Gastrocnemius medialis (tissue), 4 donors: ENCODE data around the gene OR5A1. TPM values are rescaled to one million over a fixed set of nuclear protein-coding genes. Genes with fewer than 3 reads are reported as not detected.
A peak's percentile ranks its signal among the peaks of the same experiment; 100 is the strongest.
"Not testable (repeated sequence)": the region's sequence is repeated elsewhere in the genome, so short reads cannot be mapped to it uniquely, and the experiment has no call there.

ENCODE experiments used
- ATAC-seq, 2 donors: fragments of 150-250 bp; one replicate each; pipeline ENCODE4 v1.9.1; 2016
- DNase-seq, 2 donors: peaks; one replicate each; pipeline ENCODE4 v3.0.0-alpha.2; 2019
- H3K27ac ChIP-seq, 4 donors: fragments of 200-600 bp; sonication (generic); 1 replicate in 1 of 4; 2 replicates in 3 of 4; pipeline ENCODE4 v1.5.1; 2016 to 2018; ENCODE audit warnings: mild to moderate bottlenecking in 2 of 4, moderate library complexity in 1 of 4
- H3K27me3 ChIP-seq, 3 donors: fragments of 200-600 bp; sonication (generic) in 2 of 3; 1 replicate in 1 of 3; 2 replicates in 2 of 3; pipeline versions ENCODE4 v1.5.1 to v1.6.0; 2016 to 2019; ENCODE audit warnings: mild to moderate bottlenecking in 1 of 3, moderate library complexity in 1 of 3
- H3K36me3 ChIP-seq, 2 donors: fragments of 200-600 bp; sonication (generic) in 1 of 2; one replicate each; pipeline ENCODE4 v1.5.1; 2017 to 2018
- H3K4me1 ChIP-seq, 2 donors: fragments of 200-600 bp; sonication (generic) in 1 of 2; one replicate each; pipeline ENCODE4 v1.5.1; 2016 to 2017; ENCODE audit warnings: mild to moderate bottlenecking in 2 of 2
- H3K4me3 ChIP-seq, 4 donors: fragments of 200-600 bp; sonication (generic) in 3 of 4; 1 replicate in 1 of 4; 2 replicates in 3 of 4; pipeline ENCODE4 v1.5.1; 2016 to 2019; ENCODE audit warnings: mild to moderate bottlenecking in 2 of 4
- H3K9me3 ChIP-seq, 3 donors: fragments of 200-600 bp; sonication (generic) in 2 of 3; 1 replicate in 1 of 3; 2 replicates in 2 of 3; pipeline ENCODE4 v1.5.1; 2016 to 2019
- POLR2A ChIP-seq, 2 donors: fragments of 450-650 bp; IDR thresholded peaks; one replicate each; pipeline ENCODE4 v1.6.1; 2017; ENCODE audit warnings: antibody characterized with exemption in 2 of 2, mild to moderate bottlenecking in 2 of 2, moderate library complexity in 2 of 2
- in situ Hi-C, 4 donors: fragments of 200-750 bp; cut with MboI; loops; one replicate each; pipeline versions ENCODE4 v1.15.0 to v1.8.0; 2017; ENCODE audit warnings: low sequenced_read_pairs in 4 of 4
- intact Hi-C: fragments of 100-400 bp; cut with DNase I; formaldehyde crosslinking; loops from one replicate; pipeline ENCODE4 v1.15.1; 2023; ENCODE audit warnings: low total_unique reads
- total RNA-seq, 4 donors: library from RNA; depleted of rRNA; stranded (reverse); fragments of >200 nt; gene quantifications; one replicate each; pipeline versions ENCODE4 v1.1.0 to v1.2.3, GENCODE V29; 2016
- TF ChIP-seq, protein P1 (sequence below), 5 experiments: fragments of 450-650 bp in 3 of 5; fragments of 200-600 bp in 2 of 5; sonication (generic) in 2 of 5; IDR thresholded peaks in 4 of 5; conservative IDR thresholded peaks in 1 of 5; 1 replicate in 4 of 5; 2 replicates in 1 of 5; pipeline ENCODE4 v1.5.1; 2016 to 2019; ENCODE audit warnings: antibody characterized with exemption in 5 of 5, mild to moderate bottlenecking in 3 of 5, moderate library complexity in 3 of 5

OR5A1 gene
- total RNA-seq, 4 donors from 2014 or later, result not detected

- intact Hi-C loops, result no loop called here
- no peaks in the 10 kb centered on the region for H3K27me3 ChIP-seq
- in situ Hi-C loops, result no loop called here
Observed at GRCh38 chr11:59427068-59427382, 9.2 kb upstream of the OR5A1 start.

GRCh38 chr11:59429924-59430516, 6.2 kb upstream of the OR5A1 start:
- H3K4me3 ChIP-seq, result no peak overlapping the region
- H3K9me3 ChIP-seq, result no peaks in the 10 kb centered on the region
- no peaks in the 10 kb centered on the region for H3K36me3 ChIP-seq
- TF ChIP-seq, protein P1, sequence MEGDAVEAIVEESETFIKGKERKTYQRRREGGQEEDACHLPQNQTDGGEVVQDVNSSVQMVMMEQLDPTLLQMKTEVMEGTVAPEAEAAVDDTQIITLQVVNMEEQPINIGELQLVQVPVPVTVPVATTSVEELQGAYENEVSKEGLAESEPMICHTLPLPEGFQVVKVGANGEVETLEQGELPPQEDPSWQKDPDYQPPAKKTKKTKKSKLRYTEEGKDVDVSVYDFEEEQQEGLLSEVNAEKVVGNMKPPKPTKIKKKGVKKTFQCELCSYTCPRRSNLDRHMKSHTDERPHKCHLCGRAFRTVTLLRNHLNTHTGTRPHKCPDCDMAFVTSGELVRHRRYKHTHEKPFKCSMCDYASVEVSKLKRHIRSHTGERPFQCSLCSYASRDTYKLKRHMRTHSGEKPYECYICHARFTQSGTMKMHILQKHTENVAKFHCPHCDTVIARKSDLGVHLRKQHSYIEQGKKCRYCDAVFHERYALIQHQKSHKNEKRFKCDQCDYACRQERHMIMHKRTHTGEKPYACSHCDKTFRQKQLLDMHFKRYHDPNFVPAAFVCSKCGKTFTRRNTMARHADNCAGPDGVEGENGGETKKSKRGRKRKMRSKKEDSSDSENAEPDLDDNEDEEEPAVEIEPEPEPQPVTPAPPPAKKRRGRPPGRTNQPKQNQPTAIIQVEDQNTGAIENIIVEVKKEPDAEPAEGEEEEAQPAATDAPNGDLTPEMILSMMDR (IDR thresholded peaks at IDR 0.05 in 4 of 5, conservative IDR thresholded peaks at IDR 0.05 in 1 of 5), result peak in 3 of 5 experiments; percentile 4 to 49 (median 34)
- TF ChIP-seq POLR2A (IDR thresholded peaks at IDR 0.05), result no peak
- ATAC-seq (no peak), DNase-seq (no peak)
- H3K4me1 ChIP-seq, result no peaks in the 10 kb centered on the region
- intact Hi-C loops (no loop called here), in situ Hi-C loops (no loop called here)
- no peak overlapping the region for H3K27ac ChIP-seq
- no peaks in the 10 kb centered on the region for H3K27me3 ChIP-seq

More at GRCh38 chr11:59427068-59427382, 9.2 kb upstream of the OR5A1 start:
- Histone ChIP-seq H3K27ac (no peak overlapping the region), H3K36me3 (no peaks in the 10 kb centered on the region), H3K4me3 (no peak overlapping the region), H3K4me1 (no peaks in the 10 kb centered on the region), H3K9me3 (no peaks in the 10 kb centered on the region)
- no peak for DNase-seq
- ATAC-seq, result no peak
- no peak for TF ChIP-seq POLR2A (IDR thresholded peaks at IDR 0.05)
- TF ChIP-seq, protein P1 (IDR thresholded peaks at IDR 0.05 in 4 of 5, conservative IDR thresholded peaks at IDR 0.05 in 1 of 5), result no peak

DNA sequence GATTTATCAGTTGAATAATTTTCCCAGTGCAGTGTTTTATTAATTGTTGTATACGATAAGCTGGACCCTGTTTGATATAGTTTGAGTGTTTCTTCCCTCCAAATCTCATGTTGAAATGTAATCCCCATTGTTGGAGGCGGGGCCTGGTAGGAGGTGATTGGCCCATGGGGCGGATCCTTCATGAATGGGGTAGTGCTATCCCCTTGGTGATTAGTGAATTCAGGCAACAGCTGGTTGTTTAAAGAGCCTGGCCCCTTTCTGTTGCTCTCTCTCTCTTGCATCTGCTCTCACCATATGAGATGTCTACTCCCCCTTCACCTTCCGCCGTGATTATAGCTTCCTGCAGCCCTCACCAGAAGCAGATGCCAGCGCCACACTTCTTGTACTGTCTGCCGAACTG, 1.5 kb downstream of the OR5A1 start:
- intact Hi-C loops, result no loop called here
- no peak for ATAC-seq
- no peaks in the 10 kb centered on the region for H3K36me3 ChIP-seq
- no peaks in the 10 kb centered on the region for H3K27me3 ChIP-seq
- DNase-seq, result no peak
- in situ Hi-C loops, result no loop called here
- no peak overlapping the region for H3K4me3 ChIP-seq
- TF ChIP-seq, protein P1 (IDR thresholded peaks at IDR 0.05 in 4 of 5, conservative IDR thresholded peaks at IDR 0.05 in 1 of 5), result no peak
- no peak for TF ChIP-seq POLR2A (IDR thresholded peaks at IDR 0.05)
- no peaks in the 10 kb centered on the region for H3K9me3 ChIP-seq
- no peak overlapping the region for H3K27ac ChIP-seq
- H3K4me1 ChIP-seq, result no peaks in the 10 kb centered on the region

GRCh38 chr11:59445624-59446023, 9.4 kb downstream of the OR5A1 start:
- H3K27ac ChIP-seq, DNase-seq, H3K27me3 ChIP-seq, H3K4me3 ChIP-seq, intact Hi-C loops, H3K9me3 ChIP-seq, H3K36me3 ChIP-seq, ATAC-seq, H3K4me1 ChIP-seq, in situ Hi-C loops: not testable (repeated sequence)

- TF ChIP-seq, protein P1 (IDR thresholded peaks at IDR 0.05 in 4 of 5, conservative IDR thresholded peaks at IDR 0.05 in 1 of 5), result no peak
- no peak for TF ChIP-seq POLR2A (IDR thresholded peaks at IDR 0.05)
- no peaks in the 10 kb centered on the region for H3K4me1 ChIP-seq
- intact Hi-C loops, result no loop called here
- no peaks in the 10 kb centered on the region for H3K36me3 ChIP-seq
- no peaks in the 10 kb centered on the region for H3K27me3 ChIP-seq
- no peak overlapping the region for H3K27ac ChIP-seq
- ATAC-seq (no peak), DNase-seq (no peak)
- no peaks in the 10 kb centered on the region for H3K9me3 ChIP-seq
- H3K4me3 ChIP-seq, result no peak overlapping the region
- in situ Hi-C loops, result no loop called here
Observed at GRCh38 chr11:59448484-59448883, 12.2 kb downstream of the OR5A1 start.
